ENCODE results near the gene KLRC4. TPM values are rescaled to one million over a fixed set of nuclear protein-coding genes. Genes with fewer than 3 reads are reported as not detected.
A peak's percentile ranks its signal among the peaks of the same experiment; 100 is the strongest.

The KLRC4 gene
- total and polyA plus RNA-seq, 12 donors, result 0.67 to 0.90 TPM; not detected in 10

GRCh38 chr12:10361084-10361483 is 48.5 kb downstream of the KLRC4 start:
- Histone ChIP-seq H3K4me3 (no peak overlapping the region), H3K4me1 (peaks cover 0 to 42% (median 19%) of the 10 kb centered on the region in 9 donors), H3K27me3 (no peaks in the 10 kb centered on the region), H3K36me3 (no peaks in the 10 kb centered on the region), H3K27ac (peak overlapping the region in 1 of 10 donors; percentile 52), H3K9me3 (peaks cover 0 to 5% (median 0%) of the 10 kb centered on the region in 11 donors)
- TF ChIP-seq, protein P1, sequence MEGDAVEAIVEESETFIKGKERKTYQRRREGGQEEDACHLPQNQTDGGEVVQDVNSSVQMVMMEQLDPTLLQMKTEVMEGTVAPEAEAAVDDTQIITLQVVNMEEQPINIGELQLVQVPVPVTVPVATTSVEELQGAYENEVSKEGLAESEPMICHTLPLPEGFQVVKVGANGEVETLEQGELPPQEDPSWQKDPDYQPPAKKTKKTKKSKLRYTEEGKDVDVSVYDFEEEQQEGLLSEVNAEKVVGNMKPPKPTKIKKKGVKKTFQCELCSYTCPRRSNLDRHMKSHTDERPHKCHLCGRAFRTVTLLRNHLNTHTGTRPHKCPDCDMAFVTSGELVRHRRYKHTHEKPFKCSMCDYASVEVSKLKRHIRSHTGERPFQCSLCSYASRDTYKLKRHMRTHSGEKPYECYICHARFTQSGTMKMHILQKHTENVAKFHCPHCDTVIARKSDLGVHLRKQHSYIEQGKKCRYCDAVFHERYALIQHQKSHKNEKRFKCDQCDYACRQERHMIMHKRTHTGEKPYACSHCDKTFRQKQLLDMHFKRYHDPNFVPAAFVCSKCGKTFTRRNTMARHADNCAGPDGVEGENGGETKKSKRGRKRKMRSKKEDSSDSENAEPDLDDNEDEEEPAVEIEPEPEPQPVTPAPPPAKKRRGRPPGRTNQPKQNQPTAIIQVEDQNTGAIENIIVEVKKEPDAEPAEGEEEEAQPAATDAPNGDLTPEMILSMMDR (IDR thresholded peaks at IDR 0.05), result no peak
- no peak for ATAC-seq
- intact Hi-C loops (cut with DNase I), result loop anchor here in 3 of 10 donors (5.0 to 10.0 kb wide), 4 partner anchors 126 to 364 kb away; partner anchors contain the start of genes GABARAPL1 (in 1 of the 3) and YBX3 (in 1 of the 3)
- DNase-seq, result no peak
- 82 to 84% methylated on average over 4 of the region's 4 CpGs for WGBS, 2 donors

DNA sequence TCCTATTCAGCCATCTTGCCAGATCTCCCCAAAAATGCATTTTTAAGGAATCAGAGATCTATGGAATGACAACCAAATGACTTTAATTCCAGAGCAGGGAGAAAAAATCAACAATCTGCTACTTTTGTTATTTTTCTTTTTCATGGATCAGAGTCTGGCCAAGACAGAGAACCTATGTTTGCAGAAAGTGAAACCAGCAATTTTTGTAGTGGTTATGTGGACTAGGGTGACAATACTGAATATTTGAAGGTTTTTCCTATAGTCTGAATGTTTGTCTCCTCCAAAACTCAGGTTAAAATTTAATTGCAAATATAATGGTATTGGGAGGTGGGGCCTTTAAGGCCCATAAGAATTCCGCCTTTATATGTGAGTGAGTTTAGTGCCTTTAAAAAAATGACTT is 50.6 kb downstream of the KLRC4 start:
- Histone ChIP-seq H3K27me3 (no peaks in the 10 kb centered on the region), H3K27ac (no peak overlapping the region), H3K9me3 (peaks cover 0 to 5% (median 0%) of the 10 kb centered on the region in 11 donors), H3K36me3 (no peaks in the 10 kb centered on the region), H3K4me1 (peaks cover 0 to 26% (median 9%) of the 10 kb centered on the region in 9 donors), H3K4me3 (no peak overlapping the region)
- TF ChIP-seq, protein P1 (IDR thresholded peaks at IDR 0.05), result no peak
- DNase-seq (no peak), ATAC-seq (no peak)
- intact Hi-C loops (cut with DNase I), result no loop called here
- 49 to 98% methylated on average over 1 of the region's 1 CpG for whole genome bisulfite sequencing, 2 donors

DNA sequence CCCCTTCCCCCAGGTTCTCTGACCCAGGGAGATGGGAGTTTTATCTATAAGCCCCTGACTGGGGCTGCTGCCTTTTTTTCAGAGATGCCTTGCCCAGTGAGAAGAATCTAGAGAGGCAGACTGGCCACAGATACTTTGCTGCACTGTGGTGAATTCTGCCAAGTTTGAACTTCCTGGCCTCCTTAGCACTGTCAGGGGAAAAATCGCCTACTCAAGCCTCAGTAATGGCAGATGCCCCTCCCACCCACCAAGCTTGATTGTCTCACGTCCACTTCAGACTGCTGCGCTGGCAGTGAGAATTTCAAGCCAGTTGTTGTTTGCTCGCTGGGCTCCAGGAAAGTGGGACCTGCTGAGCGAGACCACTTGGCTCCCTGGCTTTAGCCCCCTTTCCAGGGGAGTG is 51.4 kb downstream of the KLRC4 start:
- Histone ChIP-seq H3K27ac (no peak overlapping the region), H3K4me3 (no peak overlapping the region), H3K9me3 (peaks cover 0 to 5% (median 0%) of the 10 kb centered on the region in 11 donors), H3K27me3 (no peaks in the 10 kb centered on the region), H3K36me3 (no peaks in the 10 kb centered on the region), H3K4me1 (peaks cover 0 to 18% (median 3%) of the 10 kb centered on the region in 9 donors)
- intact Hi-C loops (cut with DNase I), result no loop called here
- no peak for ATAC-seq
- 69 to 88% methylated on average over 5 of the region's 5 CpGs for WGBS, 2 donors
- TF ChIP-seq, protein P1 (IDR thresholded peaks at IDR 0.05), result no peak
- no peak for DNase-seq

Other genes starting within 250 kb of the KLRC4 start
- 1 to 10 TPM in 2 of 10 donors, under 1 TPM in 7, not detected in 1; 0.26 to 2.2 (median 0.49) TPM for gene OLR1, start 237.6 kb downstream of the KLRC4 start, total RNA-seq
- gene OLR1, start 237.6 kb downstream of the KLRC4 start, polyA plus RNA-seq, result under 1 TPM in 1 of 2 donors, not detected in 1; 0.07 TPM
- gene TMEM52B, start 230.7 kb downstream of the KLRC4 start, total RNA-seq, result not detected
- gene TMEM52B, start 230.7 kb downstream of the KLRC4 start, polyA plus RNA-seq, result under 1 TPM in 1 of 2 donors, not detected in 1; 0.03 TPM
- gene GABARAPL1, start 196.9 kb downstream of the KLRC4 start, total RNA-seq, result 100 to 1,000 TPM; 285 to 512 (median 413) TPM
- gene GABARAPL1, start 196.9 kb downstream of the KLRC4 start, polyA plus RNA-seq, result 100 to 1,000 TPM; 111 to 177 TPM
- 1 to 10 TPM in 8 of 10 donors, under 1 TPM in 2; 0.81 to 5.7 (median 1.2) TPM for gene KLRD1, start 101.9 kb downstream of the KLRC4 start, total RNA-seq
- gene KLRD1, start 101.9 kb downstream of the KLRC4 start, polyA plus RNA-seq, result under 1 TPM; 0.22 to 0.59 TPM
- gene KLRK1, start 19.7 kb downstream of the KLRC4 start, total RNA-seq, result 1 to 10 TPM in 2 of 10 donors, under 1 TPM in 7, not detected in 1; 0.15 to 5.2 (median 0.57) TPM
- 1 to 10 TPM in 1 of 2 donors, under 1 TPM in 1; 0.49 to 1.5 TPM for gene KLRK1, start 19.7 kb downstream of the KLRC4 start, polyA plus RNA-seq
- gene KLRC3, start 10.8 kb upstream of the KLRC4 start, total RNA-seq, result under 1 TPM in 1 of 10 donors, not detected in 9; 0.62 TPM
- under 1 TPM in 1 of 2 donors, not detected in 1; 0.07 TPM for gene KLRC3, start 10.8 kb upstream of the KLRC4 start, polyA plus RNA-seq
- gene KLRC2, start 26.3 kb upstream of the KLRC4 start, total RNA-seq, result 1 to 10 TPM in 1 of 10 donors, not detected in 9; 1.3 TPM
- under 1 TPM in 1 of 2 donors, not detected in 1; 0.06 TPM for gene KLRC2, start 26.3 kb upstream of the KLRC4 start, polyA plus RNA-seq
- under 1 TPM in 1 of 10 donors, not detected in 9; 0.90 TPM for gene KLRC1, start 43.6 kb upstream of the KLRC4 start, total RNA-seq
- gene KLRC1, start 43.6 kb upstream of the KLRC4 start, polyA plus RNA-seq, result under 1 TPM; 0.13 to 0.22 TPM
- 1 to 10 TPM in 3 of 10 donors, under 1 TPM in 4, not detected in 3; 0.15 to 1.8 (median 0.32) TPM for gene EIF2S3B, start 96.1 kb upstream of the KLRC4 start, total RNA-seq
- under 1 TPM in 1 of 2 donors, not detected in 1; 0.16 TPM for gene EIF2S3B, start 96.1 kb upstream of the KLRC4 start, polyA plus RNA-seq
- 10 to 100 TPM; 10.9 to 17.1 (median 13.4) TPM for gene MAGOHB, start 203.9 kb upstream of the KLRC4 start, total RNA-seq
- 10 to 100 TPM; 14.6 to 15.1 TPM for gene MAGOHB, start 203.9 kb upstream of the KLRC4 start, polyA plus RNA-seq